AG09319 (cell line): ENCODE data around the gene QRFP.
A peak's percentile ranks its signal among the peaks of the same experiment; 100 is the strongest.
"Not testable (repeated sequence)": the region's sequence is repeated elsewhere in the genome, so short reads cannot be mapped to it uniquely, and the experiment has no call there.

ENCODE experiments used
- DNase-seq: peaks from one replicate; pipeline ENCODE4 v3.0.0-alpha.2; 2010; ENCODE audit warnings: low read depth; ENCODE audit errors: extremely low read depth
- TF ChIP-seq, protein P1 (sequence below): IDR thresholded peaks from 2 replicates; pipeline ENCODE4 v1.5.1; 2011; ENCODE audit warnings: low read depth, mild to moderate bottlenecking, inconsistent platforms, low read length, moderate library complexity

QRFP gene

GRCh38 chr9:130915096-130915447 lies 18.5 kb upstream of the QRFP start:
- TF ChIP-seq, protein P1, sequence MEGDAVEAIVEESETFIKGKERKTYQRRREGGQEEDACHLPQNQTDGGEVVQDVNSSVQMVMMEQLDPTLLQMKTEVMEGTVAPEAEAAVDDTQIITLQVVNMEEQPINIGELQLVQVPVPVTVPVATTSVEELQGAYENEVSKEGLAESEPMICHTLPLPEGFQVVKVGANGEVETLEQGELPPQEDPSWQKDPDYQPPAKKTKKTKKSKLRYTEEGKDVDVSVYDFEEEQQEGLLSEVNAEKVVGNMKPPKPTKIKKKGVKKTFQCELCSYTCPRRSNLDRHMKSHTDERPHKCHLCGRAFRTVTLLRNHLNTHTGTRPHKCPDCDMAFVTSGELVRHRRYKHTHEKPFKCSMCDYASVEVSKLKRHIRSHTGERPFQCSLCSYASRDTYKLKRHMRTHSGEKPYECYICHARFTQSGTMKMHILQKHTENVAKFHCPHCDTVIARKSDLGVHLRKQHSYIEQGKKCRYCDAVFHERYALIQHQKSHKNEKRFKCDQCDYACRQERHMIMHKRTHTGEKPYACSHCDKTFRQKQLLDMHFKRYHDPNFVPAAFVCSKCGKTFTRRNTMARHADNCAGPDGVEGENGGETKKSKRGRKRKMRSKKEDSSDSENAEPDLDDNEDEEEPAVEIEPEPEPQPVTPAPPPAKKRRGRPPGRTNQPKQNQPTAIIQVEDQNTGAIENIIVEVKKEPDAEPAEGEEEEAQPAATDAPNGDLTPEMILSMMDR: no peak
- DNase-seq: no peak

- TF ChIP-seq, protein P1: no peak
- no peak for DNase-seq
Observed at GRCh38 chr9:130914417-130915095, 17.9 kb upstream of the QRFP start.

- TF ChIP-seq, protein P1: no peak
- no peak for DNase-seq
Observed at GRCh38 chr9:130913599-130914416, 17.2 kb upstream of the QRFP start.

DNA sequence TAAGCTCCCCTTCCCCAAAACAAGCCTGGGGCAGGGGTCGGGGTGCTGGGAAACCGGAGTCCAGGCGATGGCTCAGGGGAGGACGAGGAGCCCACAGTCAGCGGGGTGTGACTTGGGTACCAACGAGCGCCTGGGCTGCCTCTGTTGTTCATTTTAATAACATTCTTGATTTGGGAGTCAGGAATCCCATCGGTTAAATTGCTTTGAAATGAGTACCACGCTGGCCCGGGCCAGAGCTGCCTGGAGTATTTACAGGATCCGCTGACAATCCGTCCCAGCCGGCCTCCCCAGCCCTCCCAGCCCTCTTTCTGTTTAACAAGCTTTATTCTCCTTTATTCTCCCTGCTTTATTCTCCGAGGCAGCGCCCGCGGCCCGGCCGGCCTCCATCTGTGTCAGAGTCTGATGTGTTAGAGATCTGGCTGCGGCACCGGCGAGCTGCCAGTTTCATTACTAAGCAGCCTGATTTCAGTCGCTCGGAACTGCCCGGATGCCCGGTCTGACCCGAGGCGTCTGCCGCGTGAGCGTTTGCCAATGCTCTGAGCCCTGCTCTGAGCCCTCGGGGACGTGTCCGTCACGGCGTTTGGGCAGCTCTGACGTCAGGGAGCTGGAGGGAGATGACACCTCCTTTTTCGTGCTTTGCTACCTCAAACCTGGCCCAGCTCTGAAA lies 16.5 kb upstream of the QRFP start:
- TF ChIP-seq, protein P1: no peak
- peak; percentile 71 for DNase-seq

DNA sequence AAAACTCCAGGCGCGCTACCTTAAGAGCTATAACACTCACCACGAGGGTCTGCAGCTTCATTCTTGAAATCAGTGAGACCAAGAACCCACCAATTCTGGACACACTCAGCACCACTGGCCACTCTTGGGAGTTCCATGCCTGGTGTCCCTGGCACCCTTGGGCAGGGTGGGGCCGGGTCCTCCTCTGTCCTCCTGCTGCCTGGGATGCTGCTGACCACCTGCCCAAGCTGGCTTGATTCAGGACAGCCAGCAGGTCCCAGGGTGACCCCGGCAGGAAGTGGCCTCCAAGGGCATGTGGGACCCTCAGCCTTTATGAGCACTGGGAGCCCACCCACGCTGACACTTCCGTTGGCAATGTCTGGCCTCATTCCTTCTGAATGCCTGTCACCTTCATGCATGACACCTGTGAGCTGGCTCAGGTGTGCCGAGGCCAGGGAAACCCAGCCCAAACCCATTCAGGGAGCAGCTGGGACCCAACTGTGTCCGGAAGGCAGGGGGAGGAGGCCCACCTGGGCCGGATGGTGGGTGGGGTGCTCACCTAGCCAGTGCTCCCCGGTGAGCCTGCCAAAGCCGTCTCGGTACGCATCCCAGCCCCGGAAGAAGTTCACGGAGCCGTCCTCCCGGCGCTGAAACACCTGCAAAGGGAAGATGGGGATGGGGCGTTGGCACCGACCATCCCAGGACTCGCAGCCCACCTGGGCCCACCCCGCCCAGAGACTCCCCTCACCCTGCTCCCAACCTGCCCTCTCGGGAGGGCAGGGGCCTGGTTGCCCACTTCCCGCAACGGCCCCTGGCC lies 14.8 kb upstream of the QRFP start:
- no peak for DNase-seq
- TF ChIP-seq, protein P1: no peak

- DNase-seq: not testable (repeated sequence)
Observed at GRCh38 chr9:130910670-130911069, 14.1 kb upstream of the QRFP start.

DNA sequence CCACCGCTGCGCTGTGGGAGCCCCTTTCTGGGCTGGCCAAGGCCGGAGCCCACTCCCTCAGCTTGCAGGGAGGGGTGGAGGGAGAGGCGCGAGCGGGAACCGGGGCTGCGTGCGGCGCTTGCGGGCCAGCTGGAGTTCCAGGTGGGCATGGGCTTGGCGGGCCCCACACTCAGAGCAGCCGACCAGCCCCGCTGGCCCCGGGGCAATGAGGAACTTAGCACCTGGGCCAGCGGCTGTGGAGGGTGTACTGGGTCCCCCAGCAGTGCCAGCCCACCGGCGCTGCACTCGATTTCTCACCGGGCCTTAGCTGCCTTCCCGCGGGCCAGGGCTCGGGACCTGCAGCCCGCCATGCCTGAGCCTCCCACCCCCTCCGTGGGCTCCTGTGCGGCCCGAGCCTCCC lies 13.4 kb upstream of the QRFP start:
- DNase-seq: not testable (repeated sequence)
